Stimulated activated CD8-positive, alpha-beta memory T cell treated with anti-CD3 and anti-CD28 coated beads, Interleukin-7, amount 100 ng/mL, for 48 hours (primary cell): ENCODE measurements around the gene MS4A4E.
"Not testable (repeated sequence)": the region's sequence is repeated elsewhere in the genome, so short reads cannot be mapped to it uniquely, and the experiment has no call there.

Experiments
- DNase-seq, 2 donors: peaks; one replicate each; pipeline ENCODE4 v3.0.0-alpha.2; 2020; ENCODE audit warnings: low read depth in 1 of 2; ENCODE audit errors: extremely low read depth in 1 of 2

Gene MS4A4E

GRCh38 chr11:60242740-60243239 is at the start of gene MS4A4E:
Gene MS4A4E (minus strand): TSS chr11:60243137. CDS start chr11:60230055, 13,082 bp downstream.
- no peak for DNase-seq

DNA sequence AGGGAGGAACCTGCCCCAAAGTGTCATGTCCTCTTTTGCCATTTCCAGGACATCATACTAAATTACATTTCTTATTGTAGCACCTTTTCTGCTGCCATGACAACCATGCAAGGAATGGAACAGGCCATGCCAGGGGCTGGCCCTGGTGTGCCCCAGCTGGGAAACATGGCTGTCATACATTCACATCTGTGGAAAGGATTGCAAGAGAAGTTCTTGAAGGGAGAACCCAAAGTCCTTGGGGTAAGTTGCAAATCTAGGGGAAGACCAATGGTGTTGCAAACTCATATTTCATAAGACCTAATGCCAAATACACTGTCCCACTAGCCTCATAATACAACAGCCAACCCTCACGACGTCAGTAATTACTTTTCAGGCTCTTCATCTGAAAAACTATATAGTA is 49.2 kb upstream of the MS4A4E start:
- DNase-seq, result no peak

DNA sequence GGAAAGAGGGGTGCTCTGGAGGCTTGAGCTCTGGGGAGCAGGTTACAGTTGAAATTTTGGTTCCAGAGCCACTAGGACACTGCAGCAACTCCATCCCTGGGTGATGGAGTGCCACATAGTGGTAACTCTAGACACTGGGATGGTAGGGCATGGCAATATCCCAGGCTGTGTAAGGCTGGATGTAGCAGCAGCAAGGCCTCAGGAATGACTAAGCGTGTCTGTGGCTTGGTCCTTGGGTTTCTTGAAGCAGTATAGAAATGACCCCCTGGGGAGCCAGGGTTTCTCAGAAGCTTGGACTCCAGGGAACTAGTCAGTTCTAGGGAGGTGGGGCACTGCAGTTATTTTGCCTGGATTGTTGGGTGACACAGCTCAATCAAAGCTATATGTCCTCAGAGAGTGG is 45.6 kb upstream of the MS4A4E start:
- DNase-seq, result no peak

- not testable (repeated sequence) for DNase-seq
Observed at GRCh38 chr11:60285411-60286126, 42.6 kb upstream of the MS4A4E start.

DNA sequence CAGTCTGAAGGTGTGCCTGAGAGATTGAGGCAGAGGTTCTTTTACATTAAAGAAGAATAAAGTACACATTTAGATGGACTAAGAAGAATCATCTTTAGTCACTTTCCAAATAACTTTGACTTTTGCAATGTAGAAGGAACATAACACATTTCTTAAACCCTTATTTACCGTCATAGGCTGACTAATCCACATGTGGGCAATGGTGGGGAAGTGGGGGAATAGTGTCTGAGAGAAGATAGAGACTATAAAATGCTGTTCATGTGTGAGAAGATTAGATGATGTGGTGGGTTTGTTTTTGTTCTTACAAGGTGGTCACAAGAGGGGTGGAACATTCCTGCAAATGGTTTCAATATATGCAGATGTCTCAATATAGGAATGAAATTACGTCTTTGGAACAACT is 39.3 kb upstream of the MS4A4E start:
- no peak for DNase-seq

DNA sequence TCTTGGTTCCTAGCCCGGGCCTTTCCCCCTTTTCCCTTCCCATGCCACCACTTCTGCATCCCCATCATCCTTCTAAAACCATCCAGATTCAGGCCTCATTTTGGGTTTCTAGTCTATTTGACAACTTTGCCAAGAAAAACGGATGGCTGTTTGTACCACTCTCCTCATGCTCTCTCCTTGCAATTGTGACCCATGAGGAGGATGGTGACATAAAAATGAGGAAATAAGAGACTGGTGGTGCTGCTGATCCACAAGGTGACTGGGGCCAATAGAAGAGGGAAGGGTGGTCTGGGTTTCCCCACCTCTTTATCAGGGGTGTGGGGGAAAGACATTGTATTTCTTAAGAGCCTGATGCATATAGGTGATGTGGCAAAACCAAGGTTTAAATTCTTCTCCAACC is 38.5 kb upstream of the MS4A4E start:
- DNase-seq, result no peak

- DNase-seq, result no peak
Observed at GRCh38 chr11:60280412-60280811, 37.5 kb upstream of the MS4A4E start, which contains the start of gene MS4A4A. Gene MS4A4A (plus strand): TSS chr11:60280666. CDS start chr11:60280676, 10 bp downstream.

GRCh38 chr11:60274416-60274815 is 31.5 kb upstream of the MS4A4E start:
- no peak for DNase-seq

DNA sequence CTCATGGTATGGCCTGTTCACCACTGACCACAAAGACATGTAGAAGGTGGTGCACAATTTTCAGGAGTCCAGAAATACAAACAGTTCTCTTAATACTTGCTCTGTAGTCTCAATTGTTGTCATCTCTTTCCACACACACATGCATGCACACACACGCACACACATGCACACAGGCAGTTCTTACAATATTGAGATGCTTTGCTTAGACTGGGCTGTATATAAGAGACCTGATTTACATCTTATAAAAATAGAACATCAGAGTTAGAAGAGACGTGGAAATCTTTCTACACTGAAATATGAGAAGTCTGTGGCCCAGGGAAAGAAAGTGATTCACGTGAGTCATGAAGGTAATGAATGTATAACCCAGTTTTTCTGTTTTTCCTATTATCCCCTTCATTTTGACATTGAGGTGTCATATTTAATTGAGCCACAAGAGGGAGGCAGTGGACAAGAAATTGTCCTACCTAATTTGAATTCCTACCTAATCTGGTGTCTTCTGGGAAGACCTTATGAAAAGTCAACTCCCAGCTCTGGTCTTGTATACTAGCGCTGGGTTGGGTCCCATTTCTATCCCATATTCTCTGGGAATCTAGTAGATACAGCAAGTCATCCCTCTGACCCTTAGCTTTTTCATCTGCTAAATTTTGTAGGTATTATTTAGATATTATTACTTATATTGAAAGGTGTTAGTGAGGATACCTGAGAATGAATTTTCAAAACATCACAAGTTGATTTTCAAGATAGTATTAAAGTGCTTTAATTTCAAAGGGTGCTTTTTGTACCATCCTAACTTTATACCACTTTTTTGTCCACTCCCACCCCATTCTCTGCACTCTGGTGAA is 22.7 kb upstream of the MS4A4E start:
- DNase-seq, result no peak

GRCh38 chr11:60264644-60265043 is 21.7 kb upstream of the MS4A4E start:
- no peak for DNase-seq

GRCh38 chr11:60263402-60263801 is 20.5 kb upstream of the MS4A4E start:
- no peak for DNase-seq

- DNase-seq, result no peak
Observed at GRCh38 chr11:60261014-60261413, 18.1 kb upstream of the MS4A4E start.

- no peak for DNase-seq
Observed at GRCh38 chr11:60257956-60258722, 15.2 kb upstream of the MS4A4E start.

- DNase-seq, result no peak
Observed at GRCh38 chr11:60252213-60253108, 9.5 kb upstream of the MS4A4E start.

DNA sequence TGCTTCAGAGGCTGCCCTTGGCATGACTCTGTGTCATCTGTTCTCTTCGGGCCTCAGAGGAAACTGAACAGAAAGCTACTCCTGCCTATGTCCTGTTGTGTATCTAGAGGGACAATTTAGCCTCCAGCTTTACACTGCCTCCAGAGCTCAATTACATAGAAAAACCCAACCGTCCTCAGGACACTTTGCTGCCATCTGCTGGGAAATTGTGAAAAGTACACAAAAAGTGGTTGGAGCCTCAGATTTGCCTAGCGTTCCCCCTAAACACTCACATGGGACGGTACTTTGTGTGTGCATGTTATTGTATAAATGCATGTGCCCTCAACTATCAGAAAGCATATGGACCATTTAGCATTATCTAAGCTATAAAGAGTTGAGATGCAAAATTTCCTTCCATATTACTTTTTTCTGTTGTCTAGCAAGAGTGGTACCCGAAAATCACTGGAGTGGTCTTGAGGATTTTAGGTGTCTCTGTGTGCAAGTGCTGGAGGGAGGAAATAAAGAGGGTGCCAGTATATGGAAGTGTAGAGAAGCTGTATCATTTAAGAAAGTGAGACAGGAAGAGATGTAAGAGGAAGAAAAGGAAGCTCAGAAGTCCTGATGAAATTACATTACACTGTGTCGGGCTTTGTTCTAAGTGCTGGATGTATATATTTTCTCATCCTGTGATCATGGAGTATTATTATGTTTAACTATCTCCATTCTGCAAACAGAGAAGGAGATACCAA is 8.7 kb upstream of the MS4A4E start:
- no peak for DNase-seq

DNA sequence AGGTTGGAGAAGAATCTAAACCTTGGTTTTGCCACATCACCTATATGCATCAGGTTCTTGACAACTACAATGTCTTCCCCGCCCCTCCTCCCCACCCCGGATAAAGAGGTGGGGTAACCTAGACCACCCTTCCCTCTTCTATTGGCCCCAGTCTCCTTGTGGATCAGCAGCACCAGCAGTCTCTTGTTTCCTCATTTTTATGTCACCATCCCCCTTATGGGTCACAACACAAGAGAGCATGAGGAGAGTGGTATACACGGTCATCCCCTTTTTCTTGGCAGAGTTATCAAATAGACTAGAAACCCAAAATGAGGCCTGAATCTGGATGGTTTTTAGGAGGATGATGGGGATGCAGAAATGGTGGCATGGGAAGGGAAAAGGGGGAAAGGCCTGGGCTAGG is 1.2 kb downstream of the MS4A4E start:
- DNase-seq, result no peak

- DNase-seq, result no peak
Observed at GRCh38 chr11:60240662-60241061, 2.3 kb downstream of the MS4A4E start.

DNA sequence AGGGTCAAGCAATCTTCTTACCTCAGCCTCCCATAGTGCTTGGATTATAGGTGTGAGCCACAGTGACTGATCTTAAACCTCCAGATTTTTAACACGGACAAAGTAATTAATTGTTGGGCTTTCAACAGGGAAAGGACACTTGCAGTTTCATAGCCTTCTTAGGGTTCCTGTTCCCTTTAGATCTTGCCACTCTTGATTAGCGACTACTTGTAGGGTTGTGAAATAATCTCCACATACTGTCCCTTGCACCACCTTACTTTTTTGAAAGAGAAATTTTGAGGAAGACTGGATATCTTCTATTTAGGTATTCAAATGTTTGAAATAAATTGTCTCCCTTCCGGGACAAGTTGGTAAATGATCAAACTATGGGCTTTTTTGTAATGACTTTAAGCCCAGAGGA is 7.6 kb downstream of the MS4A4E start:
- DNase-seq, result no peak

GRCh38 chr11:60230681-60231080 is 12.3 kb downstream of the MS4A4E start:
- no peak for DNase-seq

DNA sequence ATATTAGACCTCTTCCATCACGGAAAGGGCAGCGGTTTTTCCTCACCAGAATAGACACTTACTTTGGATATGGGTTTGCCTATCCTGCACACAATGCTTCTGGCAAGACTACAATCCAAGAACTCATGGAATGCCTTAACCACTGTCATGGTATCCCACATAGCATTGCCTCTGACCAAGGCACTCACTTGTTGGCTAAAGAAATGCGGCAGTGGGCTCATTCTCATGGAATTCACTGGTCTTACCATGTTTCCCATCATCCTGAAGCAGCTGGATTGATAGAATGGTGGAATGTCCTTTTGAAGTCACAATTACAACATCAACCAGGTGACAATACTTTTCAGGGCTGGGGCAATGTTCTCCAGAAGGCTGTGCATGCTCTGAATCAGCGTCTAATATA is 20.8 kb downstream of the MS4A4E start:
- DNase-seq, result no peak
